ENCODE measurements around the gene HDAC1.
"Not testable (repeated sequence)": the region's sequence is repeated elsewhere in the genome, so short reads cannot be mapped to it uniquely, and the experiment has no call there.

Gene HDAC1

GRCh38 chr1:32291708-32292538, at the start of gene HDAC1:
HDAC1 (plus strand) TSS chr1:32292083; CDS start chr1:32292170, 87 bp downstream.
- FAIRE-seq = peak; percentile 92

DNA sequence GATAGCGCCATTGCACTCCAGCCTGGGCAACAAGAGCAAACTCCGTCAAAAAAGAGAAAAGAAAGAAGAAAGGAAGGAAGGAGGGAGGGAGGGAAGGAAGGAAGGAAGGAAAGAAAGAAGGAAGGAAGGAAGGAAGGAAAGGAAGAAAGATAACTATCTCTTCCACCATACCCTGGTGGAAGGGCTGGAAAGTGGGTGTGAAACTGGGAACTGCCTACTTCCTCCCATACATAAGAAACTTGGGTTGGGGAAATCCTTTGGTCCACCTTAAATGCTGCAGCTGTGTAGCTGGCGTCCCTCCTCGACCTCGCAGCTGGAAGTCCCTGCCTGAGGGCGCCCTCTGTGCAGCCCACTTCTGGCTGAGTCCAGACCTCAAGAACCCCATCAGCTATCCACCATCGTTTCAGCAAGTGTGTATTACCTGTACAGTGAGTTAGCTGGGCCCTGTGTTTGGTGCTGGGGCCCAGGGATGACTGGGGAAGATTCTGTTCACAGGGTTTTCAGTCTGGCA, 49.5 kb upstream of the HDAC1 start:
- no peak for FAIRE-seq

DNA sequence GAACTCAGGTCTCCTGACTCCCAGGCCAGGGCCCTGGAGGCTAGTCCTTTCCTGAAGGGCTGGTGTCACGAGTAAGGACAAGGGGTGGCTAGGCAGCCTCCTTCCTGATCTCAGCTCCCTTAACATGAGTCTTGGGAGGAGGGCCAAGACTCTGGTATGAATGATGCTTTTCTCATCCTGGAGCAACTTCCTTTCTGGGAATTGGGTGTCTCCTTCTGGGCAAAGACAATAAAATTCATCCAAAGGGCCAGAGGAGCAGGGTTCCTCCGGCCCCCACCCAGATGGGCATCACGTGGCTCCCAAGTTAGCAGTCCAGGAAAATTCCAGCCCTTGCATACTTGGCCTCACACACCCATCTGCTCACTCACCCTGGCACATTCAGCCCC, 45.0 kb upstream of the HDAC1 start, which contains the start of gene FAM167B:
Gene FAM167B, plus strand, starts transcription at position 335 of the 386 bp plus-strand sequence. CDS start 200 bp downstream, outside the sequence.
- FAIRE-seq = no peak

DNA sequence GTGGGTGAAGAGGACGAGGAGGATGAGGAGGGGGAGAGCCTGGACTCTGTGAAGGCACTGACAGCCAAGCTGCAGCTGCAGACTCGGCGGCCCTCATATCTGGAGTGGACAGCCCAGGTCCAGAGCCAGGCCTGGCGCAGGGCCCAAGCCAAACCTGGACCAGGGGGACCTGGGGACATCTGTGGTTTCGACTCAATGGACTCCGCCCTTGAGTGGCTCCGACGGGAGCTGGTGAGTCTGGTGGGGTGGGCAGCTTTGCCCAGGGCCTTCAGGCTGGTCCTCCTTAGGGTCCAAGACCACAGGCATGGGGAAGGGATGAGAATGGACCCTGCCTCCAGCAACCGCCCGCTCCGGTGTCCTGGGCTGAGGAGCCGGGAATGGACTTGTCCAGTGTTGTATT, 44.4 kb upstream of the HDAC1 start:
- FAIRE-seq = no peak

DNA sequence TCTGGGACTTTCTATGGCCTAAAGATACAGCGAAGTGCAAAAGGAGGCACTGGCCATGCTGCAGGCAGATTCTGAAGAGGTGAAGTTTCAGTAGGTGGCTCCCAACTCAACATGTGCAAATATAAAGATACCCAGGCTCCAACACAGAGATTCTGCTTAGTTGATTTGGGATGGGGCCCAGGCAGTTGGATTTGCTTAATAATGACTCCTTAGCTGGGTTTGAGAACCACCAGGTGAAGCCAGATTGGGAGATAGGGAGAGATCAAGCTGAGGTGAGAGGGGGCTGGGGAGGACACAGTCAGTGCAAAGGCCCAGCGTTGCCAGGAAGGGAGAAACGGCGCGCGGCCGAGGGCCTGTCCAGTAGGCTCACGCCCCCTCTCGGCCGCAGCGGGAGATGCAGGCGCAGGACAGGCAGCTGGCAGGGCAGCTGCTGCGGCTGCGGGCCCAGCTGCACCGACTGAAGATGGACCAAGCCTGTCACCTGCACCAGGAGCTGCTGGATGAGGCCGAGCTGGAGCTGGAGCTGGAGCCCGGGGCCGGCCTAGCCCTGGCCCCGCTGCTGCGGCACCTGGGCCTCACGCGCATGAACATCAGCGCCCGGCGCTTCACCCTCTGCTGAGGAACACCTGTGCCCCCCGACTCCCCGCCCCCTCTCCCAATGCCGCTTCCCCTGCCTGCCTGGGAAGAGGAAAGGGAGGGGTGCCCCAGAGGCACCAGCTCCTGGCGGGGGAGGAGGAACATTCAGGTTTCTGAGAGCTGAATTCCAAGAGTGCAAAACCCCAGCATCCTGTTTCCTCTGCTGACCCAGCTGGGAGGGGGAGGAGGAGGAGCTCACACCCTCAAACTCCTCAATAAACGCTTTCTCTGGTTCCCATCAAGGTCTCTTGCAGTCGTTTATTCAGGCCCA, 43.6 kb upstream of the HDAC1 start:
- no peak for FAIRE-seq

GRCh38 chr1:32249831-32250525, 41.9 kb upstream of the HDAC1 start:
- no peak for FAIRE-seq

DNA sequence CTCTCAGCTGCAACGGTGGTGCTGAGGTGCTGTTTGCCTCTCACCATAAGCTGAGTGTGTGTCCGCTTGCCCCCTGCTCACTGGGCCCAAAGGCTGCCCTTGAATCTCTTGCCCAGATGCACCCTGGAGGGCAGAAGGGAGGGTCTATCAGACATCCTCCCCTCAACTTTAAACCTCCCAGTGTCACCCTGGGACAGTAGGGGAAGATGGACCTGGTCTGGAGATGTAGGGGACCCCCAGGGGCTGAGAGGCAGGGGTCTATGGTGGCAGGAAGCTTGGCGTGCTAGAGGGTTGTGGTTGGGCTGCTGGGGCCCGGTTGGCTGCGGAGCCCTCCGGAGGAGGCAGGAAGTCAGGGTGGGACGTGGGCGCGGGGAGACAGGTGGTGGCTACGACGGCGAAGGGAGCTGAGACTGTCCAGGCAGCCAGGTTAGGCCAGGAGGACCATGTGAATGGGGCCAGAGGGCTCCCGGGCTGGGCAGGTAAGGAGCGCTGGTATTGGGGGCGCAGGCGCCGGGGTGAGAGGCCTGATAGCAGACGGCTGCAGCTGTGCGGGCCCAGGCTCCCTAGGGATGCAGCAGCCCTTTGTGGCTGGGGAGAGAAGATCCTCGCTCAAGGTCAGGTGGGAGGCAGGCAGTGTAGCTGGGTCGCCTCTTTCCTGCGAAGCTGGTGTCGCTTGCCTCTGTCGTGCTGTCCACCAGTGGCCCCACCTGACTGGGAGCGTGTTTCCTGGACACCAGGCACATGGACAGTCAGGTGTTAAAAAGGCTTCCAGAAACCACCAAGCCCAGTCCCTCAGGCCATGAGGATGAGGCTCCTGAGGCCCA, 40.8 kb upstream of the HDAC1 start, which contains the start of gene LCK:
Gene LCK, plus strand, starts transcription at position 373 of the 824 bp plus-strand sequence. CDS start 23,065 bp downstream, outside the sequence.
- FAIRE-seq = no peak

- FAIRE-seq = no peak
Measured at GRCh38 chr1:32255072-32256071, 36.5 kb upstream of the HDAC1 start.

DNA sequence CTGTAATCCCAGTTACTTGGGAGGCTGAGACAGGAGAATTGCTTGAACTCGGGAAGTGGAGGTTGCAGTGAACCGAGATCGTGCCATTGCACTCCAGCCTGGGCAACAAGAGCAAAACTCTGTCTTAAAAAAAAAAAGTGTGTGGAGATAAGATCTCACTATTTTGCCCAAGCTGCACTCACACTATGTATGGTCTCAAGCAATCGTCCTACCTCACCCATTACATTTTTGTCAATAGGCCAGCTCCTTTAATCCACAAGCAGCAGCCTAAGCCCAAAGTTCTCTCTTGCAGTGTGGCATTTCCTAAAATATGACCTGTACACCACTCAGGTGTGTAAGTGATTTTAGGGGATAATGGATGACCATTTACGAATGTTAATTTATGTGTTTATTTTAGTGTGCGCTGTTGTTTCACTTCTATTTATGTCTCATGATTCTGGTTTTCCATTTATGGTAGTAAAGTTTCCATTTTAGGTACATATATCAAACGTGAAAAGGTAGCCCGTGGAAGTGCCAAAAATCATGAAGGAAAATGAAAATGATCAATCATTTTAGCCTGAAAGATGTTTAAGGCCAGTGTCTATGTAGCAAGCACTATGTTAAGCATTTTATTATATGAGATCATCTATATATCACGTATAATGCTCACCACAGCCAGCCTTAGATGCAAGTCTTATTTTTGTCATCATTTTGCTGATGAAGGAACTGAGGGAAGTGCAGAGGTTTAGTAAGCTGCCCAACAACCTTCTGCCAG, 35.2 kb upstream of the HDAC1 start:
- no peak for FAIRE-seq

DNA sequence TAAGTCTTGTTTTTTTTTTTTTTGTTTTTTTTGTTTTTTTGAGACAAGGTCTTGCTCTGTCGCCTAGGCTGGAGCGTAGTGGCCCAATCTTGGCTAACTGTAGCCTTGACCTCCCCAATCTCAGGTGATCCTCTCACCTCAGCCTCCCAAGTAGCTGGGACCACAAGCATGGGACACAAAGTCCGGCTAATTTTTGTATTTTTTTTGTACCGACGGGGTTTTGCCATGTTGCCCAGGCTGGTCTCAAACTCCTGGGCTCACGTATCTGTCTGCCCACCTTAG, 34.7 kb upstream of the HDAC1 start:
- FAIRE-seq = no peak

DNA sequence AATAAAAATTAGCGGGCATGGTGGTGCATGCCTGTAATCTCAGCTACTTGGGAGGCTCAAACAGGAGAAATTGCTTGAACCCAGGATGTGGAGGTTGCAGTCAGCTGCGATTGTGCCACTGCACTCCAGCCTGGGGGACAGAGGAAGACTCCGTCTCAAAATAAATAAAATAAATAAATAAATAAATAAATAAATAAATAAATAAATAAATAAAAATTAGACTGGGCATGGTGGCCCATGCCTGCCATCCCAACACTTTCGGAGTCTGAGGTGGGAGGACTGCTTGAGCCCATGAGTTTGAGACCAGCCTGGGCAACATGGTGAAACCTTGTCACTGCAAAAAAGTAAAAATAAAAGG, 28.7 kb upstream of the HDAC1 start:
- not testable (repeated sequence) for FAIRE-seq

DNA sequence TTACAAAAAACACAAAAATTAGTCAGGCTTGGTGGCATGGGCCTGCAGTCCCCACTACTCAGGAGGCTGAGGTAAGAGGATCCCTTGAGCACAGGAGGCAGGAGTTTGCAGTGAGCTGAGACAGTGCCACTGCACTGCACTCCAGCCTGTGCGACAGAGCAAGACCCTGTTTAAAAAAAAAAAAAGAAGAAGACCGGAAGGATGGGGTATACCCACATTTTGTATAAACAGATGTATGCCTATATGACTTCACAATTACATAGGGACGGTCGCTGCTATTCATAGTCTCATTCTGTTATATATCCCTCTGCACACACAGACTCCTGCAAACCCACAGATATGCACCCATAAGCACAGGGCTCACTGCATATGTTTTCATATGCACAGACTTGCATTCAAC, 28.1 kb upstream of the HDAC1 start:
- no peak for FAIRE-seq

DNA sequence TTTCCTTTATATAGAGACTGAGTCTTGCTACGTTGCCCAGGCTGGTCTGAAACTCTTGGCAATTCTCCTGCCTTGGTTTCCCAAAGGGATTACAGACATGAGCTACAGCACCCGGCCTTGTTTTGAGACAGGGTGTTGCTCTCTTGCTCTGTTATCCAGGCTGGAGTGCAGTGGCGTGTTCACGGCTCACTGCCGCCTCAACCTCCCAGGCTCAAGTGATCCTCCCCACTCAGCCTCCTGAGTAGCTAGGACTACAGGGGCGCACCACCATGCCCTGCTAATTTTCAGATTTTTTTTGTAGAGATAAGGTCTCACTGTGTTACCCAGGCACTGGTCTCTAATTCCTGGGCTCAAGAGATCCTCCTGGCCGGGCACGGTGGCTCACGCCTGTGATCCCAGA, 26.0 kb upstream of the HDAC1 start:
- FAIRE-seq = no peak

DNA sequence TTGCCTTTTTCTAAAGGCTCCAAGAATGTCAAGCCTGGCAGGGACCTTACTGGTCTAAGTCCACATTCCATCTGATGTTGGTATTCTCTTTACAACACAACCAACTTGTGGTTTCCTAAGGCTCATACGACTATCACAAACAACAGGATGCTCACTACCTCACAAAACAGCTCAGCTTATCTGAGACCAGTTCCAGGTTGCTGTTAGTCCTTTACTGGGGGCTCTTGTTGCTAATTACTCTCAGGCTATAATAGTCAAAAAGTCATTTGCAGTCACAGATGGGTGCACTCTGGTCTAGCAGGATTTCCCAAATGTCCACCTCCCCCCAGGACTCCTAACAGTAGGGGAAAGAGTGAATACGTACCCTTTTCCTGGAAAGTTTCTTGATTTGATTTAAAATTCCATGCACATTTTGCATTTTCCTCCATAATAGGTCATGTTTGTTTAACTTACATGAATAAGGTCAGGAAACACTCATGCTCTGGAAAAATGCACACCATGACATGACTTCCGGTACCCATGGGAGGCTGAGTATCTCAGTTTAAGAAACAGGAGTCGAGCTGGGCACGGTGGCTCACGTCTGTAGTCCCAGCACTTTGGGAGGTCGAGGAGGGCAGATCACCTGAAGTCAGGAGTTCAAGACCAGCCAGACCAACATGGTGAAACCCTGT, 24.8 kb upstream of the HDAC1 start:
- FAIRE-seq = no peak

DNA sequence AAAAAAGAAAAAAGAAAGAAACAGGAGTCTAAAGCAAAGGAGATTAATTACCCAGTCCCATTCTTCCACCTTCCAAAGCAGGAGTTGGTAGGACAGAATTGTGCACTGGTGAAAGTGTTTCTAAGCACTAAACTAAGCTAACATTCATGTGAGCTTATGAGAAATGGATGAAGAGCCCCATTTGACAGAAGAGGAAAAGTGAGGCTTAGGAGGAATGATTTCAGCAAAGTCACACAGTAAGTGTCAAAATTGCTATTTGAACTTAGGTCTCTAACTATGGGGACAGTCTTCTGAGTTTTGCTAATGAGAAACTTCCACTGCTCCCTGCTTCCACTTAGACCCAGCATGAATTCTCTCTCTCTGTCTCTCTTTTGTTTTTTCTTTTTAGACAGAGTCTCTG, 22.1 kb upstream of the HDAC1 start:
- FAIRE-seq = no peak

DNA sequence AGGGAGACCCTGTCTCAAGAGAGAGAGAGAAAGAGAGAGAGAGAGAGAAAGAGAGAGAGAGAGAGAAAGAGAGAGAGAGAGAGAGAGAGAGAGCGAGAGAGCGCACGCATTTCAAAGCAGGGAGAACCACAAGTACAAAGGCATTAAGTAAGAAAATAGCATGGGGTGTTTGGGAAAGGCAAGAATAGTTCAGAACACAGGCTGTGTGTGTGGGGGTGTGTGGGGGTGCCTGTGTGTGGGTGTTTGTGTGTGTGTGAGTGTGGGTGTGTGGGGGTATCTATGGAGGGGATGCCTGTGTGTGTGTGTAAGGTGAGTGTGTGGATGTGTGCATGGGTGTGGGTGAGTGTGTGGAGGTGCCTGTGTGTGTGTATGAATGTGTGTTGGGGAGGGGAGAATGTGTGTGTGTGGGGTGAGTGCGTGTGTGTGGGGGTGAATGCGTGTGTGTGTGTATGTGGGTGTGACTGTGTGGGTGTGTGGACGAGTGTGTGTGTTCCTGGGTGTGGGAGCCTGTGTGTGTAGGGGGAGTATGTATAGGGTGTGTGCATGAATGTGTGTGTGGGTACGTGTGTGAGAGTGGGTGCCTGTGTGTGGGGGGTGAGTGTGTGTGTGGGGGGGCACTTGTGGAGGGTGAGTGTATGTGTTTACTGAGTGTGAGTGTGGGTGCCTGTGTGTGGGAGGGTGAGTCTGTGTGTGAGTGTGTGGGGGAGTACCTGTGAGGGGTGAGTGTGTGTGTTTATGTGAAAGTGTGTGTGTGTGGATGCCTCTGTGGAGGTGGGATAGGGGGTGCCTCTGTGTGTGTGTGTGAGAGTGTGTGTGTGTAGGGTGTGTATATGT, 19.1 kb upstream of the HDAC1 start:
- FAIRE-seq = no peak

- FAIRE-seq = no peak
Measured at GRCh38 chr1:32273391-32274208, 18.3 kb upstream of the HDAC1 start.

Measured in G401.6 (cell line).